NCI-H2227 (cell line): ENCODE data around the gene ZFHX3.
"Not testable (repeated sequence)": the region's sequence is repeated elsewhere in the genome, so short reads cannot be mapped to it uniquely, and the experiment has no call there.

Experiments
- DNase-seq: peaks from one replicate; lab custom pipeline; 2025; ENCODE audit not compliant: unreplicated experiment; lab: John Stamatoyannopoulos, UW

The ZFHX3 gene

DNA sequence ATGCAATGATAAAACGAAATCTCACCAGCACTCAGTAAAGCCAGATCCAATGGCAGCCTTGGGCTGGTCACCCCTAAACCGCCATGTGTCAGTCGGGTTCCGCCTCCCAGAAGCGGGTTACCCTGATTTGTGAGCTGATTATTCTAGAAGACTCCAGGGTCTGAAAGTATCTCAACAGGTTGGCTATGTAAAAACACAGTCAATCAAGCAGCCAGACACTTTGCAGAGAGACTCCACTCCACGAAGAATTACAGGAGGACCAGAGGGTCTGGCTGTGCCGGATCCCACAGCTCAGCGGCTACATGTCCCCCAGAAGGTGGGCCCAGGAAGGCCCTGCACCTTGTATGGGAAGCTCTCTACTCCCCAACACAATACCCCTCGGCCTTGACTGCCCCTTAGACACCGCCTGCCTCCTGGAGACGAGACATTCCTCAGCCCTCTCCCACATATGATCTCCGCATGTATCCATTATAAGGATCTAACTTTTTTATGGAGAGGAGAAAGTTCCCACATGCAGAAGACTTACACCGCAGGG lies 23.3 kb downstream of the ZFHX3 start:
- no peak for DNase-seq

DNA sequence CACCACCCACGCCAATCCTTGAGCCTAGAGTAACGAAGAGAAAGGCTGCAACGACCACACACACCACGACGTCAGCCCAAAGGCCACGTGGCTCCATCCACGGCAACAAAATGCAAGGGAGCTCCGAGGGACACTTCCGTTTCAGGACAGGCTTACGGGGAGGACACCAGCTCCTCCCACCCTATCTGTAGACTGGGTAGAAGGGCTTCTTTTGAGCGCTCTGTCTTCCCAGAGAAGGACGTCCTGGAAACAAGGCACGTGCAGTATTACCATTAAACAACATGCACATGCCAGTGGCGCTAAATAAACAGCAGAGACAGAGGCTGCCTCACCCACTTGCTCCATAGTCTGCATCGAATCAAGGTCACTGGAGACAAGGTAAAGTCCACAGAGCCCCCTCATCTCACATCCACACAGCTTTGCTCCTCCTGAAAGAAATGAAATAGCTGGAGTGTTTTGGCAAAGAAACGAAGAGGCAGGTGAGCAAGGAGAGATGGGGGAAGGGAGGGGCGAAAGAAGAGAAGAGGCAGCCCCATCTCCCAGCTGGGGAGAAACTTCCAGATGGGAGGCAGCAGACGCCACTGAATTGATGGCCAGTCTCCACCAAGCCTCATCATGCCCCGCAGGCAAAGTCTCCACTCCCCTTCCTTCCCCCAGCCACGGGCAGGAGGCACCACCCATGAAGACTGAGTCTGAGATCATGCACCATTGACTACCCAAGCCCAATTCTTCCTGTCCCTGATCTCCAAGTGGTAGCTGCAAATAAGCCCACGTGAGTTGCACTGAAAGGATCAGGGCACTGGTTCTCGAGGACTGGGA lies 24.0 kb downstream of the ZFHX3 start:
- no peak for DNase-seq

DNA sequence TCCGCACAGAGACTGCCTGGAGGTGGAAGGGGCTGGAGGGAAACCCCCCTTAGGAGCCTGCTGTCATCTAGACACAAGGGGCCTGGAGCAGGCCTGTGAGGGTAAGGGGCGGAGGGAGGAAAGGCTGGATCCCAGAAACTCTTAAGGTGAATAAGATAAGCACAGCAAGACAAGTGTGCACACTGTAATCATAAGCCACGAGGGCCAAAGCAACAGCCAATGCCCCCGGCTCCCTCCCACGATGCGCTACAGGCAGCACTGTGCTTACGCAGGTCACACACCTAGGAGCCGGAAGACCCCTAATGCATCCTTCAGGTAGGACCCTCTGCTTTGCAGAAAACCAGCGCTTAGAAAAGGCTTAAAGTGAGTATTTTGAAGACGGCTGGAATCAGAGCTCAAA lies 24.6 kb downstream of the ZFHX3 start:
- DNase-seq = no peak

DNA sequence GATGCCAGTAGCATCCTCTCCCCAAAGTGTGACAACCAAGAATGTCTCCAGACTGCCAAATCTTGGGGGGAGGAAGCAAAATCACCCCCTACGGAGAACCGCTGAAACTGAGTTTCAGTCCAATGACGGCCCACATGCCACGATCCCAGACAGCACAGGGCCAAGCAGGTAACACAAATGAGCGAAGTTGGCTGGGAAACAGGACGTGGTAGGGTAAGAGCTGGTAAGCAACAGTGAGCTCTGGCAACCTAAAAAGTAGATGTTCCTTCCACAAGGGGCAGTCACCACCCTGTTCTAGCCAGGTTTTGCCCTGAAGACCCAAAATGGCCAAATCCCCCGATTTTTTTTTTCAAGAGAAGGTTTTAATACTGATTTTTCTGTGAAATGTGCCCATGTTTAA lies 25.4 kb downstream of the ZFHX3 start:
- DNase-seq = no peak

DNA sequence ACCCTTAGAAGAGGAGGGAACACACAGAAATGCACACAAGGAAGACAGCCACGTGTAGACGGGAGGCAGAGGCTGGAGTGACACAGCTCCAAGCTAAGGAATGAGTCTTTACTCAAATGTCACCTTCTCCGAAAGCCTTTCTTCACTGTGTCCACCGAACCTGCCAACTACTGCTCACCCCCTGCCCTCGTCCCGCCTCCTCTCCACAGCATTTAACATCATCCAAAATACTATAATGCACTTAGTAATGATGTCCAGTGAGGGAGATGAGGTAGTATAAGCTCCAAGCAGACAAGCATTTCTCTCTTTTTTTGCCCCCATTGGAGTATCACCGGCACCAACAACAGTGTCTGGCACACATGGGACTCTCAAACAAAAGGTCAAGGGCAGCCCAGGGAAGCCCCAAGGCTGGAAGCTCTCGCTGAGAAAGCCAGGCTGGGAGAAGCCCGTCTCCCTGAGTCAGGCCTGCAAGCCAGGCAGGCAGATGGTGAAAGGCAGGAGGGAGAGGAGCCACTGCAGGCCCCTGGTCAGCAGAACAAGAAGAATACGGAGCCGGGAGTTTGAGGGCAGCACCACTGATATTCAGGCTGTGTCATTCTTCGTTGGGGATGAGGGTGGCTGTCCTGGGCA lies 25.9 kb downstream of the ZFHX3 start:
- no peak for DNase-seq

DNA sequence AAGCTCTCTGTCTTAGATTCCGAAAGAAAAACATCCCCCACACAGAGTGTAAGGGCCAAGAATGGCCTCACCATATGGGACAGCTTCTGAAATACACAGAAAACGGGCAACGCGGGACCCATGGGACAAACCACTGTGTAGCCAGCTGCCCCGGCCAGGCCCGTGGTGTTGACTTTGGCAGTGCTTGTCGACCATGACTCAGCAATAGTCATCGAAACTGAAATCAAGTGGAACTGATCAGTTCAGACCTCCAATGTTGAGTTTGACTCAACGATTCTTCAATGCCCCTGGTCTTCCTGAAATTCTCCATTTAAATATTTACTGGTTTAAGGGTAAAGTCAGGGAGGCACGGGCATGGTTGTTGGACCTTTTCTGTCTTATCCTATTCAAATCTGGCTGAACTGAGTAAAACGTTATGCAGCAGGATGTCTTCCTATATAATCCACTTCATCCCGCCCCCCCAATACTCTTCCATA lies 27.5 kb downstream of the ZFHX3 start:
- DNase-seq = no peak

DNA sequence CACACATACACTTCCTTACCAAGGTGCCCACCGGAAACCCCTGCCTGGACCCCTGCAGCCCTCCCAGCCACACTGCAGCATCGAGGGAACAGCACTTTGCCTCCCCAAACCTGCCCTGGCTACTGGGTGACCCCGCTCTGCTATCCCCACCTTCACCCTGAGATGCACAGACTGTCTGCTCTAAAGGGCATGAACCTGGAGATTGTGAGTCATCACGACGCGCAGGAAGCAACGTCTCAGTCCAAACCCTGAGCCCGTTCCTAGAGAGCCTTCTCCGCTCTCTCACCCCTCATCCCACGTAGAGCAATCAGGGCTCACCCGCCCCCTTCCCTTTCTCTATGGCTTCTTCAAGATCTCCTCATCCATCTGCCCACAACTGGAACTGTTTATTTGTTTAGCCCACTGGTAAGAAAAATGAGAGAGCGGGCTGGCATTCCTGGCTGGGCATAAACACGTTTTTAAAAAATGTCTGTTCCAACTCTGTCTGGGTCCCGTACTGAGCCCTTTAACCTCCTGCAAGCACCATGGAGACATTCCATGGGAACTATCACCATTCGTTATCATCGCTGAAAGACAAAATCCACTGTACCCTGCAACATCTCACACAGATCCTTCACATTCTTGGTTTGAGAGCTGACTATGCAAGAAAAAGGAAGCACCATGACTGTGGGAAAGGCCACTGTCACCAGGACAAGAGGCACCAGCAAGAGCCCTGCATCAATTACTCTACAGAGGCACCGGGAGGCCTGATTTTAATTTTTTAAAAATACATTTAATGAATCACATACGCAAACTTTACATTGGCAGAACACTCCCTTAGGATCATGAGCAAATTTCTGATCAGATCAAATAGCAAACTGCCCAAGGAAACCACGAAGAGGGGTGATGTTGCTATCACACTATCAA lies 28.2 kb downstream of the ZFHX3 start:
- peak; percentile 33 for DNase-seq

DNA sequence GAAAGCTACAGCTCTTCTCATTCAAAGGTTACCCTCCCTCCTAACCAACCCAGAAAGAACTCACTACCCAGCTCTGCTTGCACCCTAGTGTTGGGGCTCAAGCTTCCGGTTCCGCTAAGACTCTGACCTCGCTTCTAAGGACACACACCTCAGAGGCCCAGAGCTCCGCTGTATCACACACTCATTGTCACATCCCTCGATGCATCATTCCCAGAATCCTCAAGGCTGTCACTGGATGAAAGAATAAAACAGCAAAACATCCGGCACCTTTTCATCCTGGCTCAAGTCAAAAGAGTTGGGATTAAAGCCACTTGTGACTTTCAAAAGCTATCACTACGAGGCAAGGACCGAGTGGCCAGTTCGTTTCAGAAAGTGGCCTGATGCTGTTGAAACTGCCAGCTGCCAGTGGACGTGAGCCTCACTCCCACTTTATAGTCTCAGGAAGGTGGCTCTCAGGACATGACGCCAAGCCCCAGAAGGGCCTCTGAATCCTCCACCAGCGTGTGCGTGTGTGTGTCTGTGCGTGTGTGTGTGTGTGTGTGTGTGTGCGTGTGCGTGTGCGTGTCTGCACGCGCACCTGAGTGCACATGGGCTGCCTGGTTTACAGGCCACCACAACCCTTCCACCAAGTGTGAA lies 29.0 kb downstream of the ZFHX3 start:
- no peak for DNase-seq

DNA sequence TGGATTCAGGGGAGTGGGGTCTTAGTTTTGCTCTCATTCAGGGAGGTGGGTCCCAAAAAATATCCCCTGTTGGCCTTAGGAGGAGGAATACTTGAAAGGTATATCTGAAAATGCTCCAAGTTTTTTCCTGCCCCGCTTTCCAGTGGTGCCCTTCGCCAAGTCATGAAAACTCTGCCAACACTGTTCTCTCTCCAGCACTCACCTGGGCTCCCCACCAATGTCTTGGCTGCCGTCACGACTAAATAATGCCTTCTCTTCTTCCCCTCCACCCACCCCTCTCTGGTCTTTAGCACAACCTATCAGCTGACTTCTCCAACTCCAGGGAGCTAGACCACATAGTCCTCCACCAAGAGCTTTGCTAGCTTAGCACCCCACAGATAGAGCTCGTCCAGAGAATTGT lies 30.6 kb downstream of the ZFHX3 start:
- no peak for DNase-seq

DNA sequence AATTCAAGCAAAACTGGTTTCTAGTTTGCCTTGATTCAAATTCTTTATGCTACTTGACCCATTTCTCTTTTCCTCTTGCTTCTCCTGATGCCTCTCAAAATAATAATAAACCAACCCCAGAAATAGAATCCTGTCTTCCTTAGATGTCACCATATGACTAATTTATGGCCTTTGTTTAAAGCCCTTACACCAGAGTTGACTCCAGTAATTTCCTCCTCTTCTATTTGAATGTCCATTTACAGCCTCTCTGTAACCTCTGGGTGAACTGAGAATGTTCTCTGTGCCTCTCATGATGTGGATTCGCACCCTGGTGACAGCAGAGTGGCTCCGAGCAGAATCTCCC lies 31.5 kb downstream of the ZFHX3 start:
- no peak for DNase-seq

DNA sequence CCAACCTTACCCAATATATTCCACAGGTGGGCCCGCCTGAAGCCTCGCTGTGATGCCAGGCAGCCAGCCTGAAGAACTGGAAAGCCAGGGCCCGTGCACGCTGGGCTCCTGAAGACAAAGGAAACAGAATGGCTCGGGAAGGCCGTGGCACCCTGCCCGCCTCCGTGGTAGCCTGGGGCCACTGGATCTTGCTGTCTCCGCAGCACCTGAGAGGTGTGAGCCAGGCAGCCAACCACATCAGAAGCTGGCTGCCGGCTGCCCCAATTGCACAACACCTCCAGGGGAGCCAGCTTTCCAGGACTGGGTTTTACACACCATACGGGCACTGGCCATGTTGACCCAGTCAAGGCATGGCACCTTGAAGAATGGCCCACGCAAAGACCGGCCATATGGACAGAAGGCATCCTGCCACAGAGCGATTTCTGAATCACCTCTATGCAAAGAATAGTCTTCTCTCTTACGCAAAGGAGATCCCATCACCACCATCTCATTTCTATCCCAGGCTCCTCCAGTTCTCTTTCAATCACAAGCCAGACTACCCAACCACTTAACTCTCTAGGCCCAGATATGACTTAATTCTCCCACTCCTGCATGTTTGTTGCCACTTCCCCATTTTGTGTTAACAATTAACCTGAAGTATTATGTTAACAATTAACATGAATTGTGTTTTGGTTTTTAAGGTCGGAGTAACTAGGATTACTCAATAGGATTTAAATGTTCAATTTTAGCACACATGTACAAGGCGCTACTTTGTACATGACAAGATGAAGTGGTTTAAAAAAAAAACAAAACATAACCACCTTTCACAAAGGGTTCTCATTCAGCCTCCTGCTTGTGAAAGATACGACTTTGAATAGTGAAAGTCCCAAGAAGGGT lies 32.1 kb downstream of the ZFHX3 start:
- no peak for DNase-seq

DNA sequence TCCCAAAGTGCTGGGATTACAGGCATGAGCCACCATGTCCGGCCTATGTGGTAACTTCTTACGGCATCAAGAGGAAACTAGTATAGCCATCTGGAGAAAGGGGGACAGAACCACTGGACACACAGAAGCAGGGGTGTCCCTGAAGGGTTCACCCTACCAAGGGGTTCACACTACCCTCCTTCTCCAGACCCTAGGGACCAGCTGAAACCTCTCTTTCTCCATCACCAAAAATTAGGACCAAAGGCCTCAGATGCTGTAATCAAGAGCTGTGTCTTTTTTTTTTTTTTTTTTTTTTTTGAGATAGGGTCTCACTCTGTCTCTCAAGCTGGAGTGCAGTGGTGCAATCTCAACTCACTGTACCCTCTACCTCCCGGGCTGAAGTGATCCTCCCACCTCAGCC lies 33.2 kb downstream of the ZFHX3 start:
- no peak for DNase-seq

DNA sequence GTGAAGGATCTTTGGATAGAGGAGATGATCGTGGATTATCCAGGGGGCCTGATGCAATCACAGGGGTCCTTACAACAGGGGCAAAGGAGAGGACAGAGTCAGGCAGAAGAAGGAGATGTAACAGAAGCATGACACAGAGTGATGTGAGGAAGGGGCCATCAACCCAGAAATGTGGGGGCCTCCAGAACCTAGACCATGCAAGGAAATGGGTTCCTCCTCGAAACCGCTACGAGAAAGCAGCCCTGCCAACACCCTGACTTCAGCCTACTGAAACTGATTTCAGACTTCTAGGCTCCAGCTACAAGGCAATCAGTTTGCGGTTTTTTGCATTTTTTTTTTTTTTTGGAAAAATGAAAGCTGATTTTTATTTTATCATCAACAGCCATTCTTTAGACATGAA lies 34.0 kb downstream of the ZFHX3 start:
- DNase-seq = no peak

DNA sequence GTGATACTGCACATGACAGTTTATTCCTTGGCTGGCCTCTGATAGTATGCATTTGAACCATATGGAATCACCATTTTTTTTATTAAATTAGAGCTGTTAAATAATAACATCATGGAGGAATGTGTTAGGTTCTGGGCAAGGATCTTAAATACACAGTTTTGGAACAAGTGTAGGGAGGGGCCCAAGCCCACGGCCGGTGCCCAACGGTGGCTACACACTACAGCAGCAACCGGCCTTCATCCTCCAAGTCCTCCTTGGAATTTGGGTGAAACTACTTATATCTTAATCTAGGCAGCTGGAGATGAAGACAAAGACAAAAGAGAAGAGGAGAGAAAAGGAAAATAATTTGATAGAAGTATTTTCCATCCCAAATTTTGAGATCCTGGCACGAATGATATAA lies 35.6 kb downstream of the ZFHX3 start:
- DNase-seq = no peak

DNA sequence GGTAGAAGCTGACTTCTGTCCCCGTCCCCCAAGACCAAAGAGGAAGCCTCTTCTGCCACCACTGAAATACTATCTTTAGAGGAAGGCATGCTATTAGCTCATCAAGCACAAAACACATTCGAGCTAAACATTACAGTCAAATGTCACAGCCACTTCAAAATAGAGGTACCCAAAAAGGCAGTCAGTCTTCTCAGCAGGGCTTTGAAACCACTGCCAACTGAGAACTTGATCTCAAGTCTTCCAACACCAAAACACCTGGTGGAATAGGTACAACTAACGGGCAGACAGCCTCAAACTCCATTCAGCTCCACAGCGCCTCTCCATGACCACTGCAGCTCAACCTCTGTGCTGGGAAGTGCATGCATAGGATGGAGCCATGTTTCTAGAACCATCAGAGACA lies 36.0 kb downstream of the ZFHX3 start:
- DNase-seq = no peak

DNA sequence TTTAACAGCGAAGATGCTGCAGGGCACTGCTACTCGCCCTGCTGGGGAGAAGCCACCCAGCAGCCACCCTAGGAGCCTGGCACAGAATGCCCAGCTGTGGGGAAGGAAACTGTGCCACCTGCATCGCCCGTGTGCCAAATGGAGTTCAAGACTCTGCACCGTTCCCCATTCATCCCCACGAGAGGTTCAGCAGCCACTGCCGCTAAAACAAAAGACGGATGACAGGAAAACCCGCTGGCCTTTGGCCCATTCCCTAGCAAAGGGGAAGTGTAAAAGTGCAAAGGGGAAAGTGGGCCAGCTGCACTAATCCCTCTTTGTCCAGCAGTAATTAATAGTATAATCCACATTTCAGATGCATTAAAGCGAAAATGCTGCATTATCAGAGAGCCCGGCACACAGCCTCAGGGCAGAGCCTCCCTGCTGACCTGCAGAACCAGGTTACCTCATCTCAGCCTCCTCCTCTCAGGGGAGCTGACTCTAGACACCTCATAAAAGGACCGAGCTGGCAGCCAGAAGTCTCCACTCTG lies 37.7 kb downstream of the ZFHX3 start:
- no peak for DNase-seq

DNA sequence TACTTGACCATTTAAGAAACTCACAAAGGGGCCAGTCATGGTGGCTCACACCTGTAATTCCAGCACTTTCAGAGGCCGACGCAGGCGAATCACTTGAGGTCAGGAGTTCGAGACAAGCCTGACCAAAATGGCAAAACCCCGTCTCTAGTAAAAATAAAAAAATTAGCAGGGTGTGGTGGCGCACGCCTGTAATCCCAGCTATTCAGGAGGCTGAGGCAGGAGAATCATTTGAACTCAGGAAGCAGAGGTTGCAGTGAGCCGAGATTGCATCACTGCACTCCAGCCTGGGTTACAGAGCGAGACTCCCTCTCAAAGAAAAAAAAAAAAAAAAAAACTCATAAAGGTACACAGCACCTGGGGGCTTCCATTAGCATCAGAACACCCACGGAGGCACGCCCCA lies 38.2 kb downstream of the ZFHX3 start:
- not testable (repeated sequence) for DNase-seq

DNA sequence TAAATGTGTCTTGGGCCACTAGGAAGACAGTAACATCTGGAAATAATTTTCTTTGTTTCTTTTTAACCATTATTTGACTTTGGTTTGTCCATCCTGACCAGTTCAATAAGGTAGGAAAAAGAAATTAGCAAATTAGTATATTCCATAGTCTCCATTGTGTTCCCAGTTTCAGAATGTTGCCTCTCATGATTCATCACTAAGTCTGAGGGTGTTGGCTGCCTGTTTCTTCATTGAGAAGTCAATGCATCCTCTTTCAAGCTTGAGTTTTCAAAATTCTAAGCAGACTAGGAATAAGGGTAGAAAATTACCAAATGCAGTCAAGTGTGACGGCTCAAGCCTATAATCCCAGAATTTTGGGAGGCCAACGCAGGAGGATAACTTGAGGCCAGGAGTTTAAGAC lies 41.9 kb downstream of the ZFHX3 start:
- no peak for DNase-seq

DNA sequence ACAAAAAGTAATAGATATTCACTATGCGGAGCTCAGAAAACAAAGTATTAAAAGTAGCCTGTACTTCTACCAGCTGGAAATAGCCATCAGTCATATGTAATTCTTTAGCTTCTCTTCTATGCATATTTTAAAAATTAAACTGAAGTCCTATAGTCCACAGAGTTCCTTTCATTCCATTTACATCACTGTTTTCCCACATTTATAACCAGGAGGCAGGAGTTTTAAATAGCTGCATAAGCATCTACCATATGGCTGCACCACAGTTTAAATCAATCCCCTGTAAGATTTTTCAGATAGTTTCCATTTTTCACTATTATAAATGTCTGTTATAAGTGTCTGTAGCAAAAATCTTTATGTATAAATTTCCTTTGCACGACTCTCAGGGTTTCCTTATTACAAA lies 45.1 kb downstream of the ZFHX3 start:
- DNase-seq = no peak
